CD4-positive, alpha-beta T cell treated with Interleukin-15 for 4 hours (primary cell): ENCODE data around the gene ST14.
"Not testable (repeated sequence)": the region's sequence is repeated elsewhere in the genome, so short reads cannot be mapped to it uniquely, and the experiment has no call there.

Experiments
- DNase-seq: peaks from one replicate; pipeline ENCODE4 v3.0.0-alpha.2; 2020; ENCODE audit warnings: low spot score

The ST14 gene

GRCh38 chr11:130209954-130210854, 50.6 kb downstream of the ST14 start:
- DNase-seq: no peak

GRCh38 chr11:130211144-130211543, 51.6 kb downstream of the ST14 start:
- DNase-seq: no peak

GRCh38 chr11:130211781-130212401, 52.3 kb downstream of the ST14 start:
- DNase-seq: no peak

- no peak for DNase-seq
These were observed 52.9 kb downstream of the ST14 start for GRCh38 chr11:130212431-130212961.

GRCh38 chr11:130213143-130213978, 53.8 kb downstream of the ST14 start:
- DNase-seq: peak; percentile 63

GRCh38 chr11:130213979-130214281, 54.3 kb downstream of the ST14 start:
- no peak for DNase-seq

GRCh38 chr11:130214861-130215530, 55.4 kb downstream of the ST14 start:
- no peak for DNase-seq

- no peak for DNase-seq
These were observed 56.1 kb downstream of the ST14 start for GRCh38 chr11:130215531-130216220.

- DNase-seq: no peak
These were observed 56.6 kb downstream of the ST14 start for GRCh38 chr11:130216221-130216550.

- DNase-seq: no peak
These were observed 57.1 kb downstream of the ST14 start for GRCh38 chr11:130216591-130217132.

- no peak for DNase-seq
These were observed 57.8 kb downstream of the ST14 start for GRCh38 chr11:130217133-130218031.

- DNase-seq: no peak
These were observed 59.0 kb downstream of the ST14 start for GRCh38 chr11:130218501-130219070.

- DNase-seq: no peak
These were observed 59.6 kb downstream of the ST14 start for GRCh38 chr11:130219148-130219547.

- no peak for DNase-seq
These were observed 60.9 kb downstream of the ST14 start for GRCh38 chr11:130220311-130221035.

GRCh38 chr11:130223291-130223971, 63.8 kb downstream of the ST14 start:
- peak; percentile 3 for DNase-seq

GRCh38 chr11:130227373-130227772, 67.8 kb downstream of the ST14 start:
- no peak for DNase-seq

GRCh38 chr11:130233486-130233885, 73.9 kb downstream of the ST14 start:
- DNase-seq: not testable (repeated sequence)

GRCh38 chr11:130233888-130234287, 74.3 kb downstream of the ST14 start:
- DNase-seq: not testable (repeated sequence)
